HG02798 (cell line): ENCODE data around the gene DNA2.
"Not testable (repeated sequence)": the region's sequence is repeated elsewhere in the genome, so short reads cannot be mapped to it uniquely, and the experiment has no call there.

ENCODE experiments used
- ATAC-seq: cut with Tn5 transposase; IDR thresholded peaks from one replicate; pipeline ENCODE4 v1.9.1; 2021; ENCODE audit warnings: mild to moderate bottlenecking; ENCODE audit not compliant: unreplicated experiment, poor library complexity

DNA2 gene

GRCh38 chr10:68471586-68472408, at the start of gene DNA2:
TSS of gene DNA2 (minus strand) at chr10:68471973. CDS start at chr10:68471864, 109 bp downstream.
- ATAC-seq = peak; percentile 96

DNA sequence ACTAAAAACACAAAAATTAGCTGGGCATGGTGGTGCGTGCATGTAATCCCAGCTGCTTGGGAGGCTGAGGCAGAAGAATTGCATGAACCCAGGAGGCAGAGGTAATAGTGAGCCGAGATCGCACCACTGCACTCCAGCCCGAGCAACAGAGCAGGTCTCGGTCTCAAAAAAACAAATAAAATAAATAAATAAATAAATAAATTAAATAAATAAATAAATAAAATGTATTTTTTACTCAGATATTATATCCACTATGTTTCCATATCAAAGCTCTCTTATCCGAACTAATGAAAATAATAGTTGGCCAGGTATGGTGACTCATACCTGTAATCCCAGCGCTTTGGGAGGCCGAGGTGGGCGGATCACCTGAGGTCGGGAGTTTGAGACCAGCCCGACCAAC, 46.8 kb upstream of the DNA2 start:
- not testable (repeated sequence) for ATAC-seq

- no peak for ATAC-seq
Observed at GRCh38 chr10:68517188-68517587, 45.4 kb upstream of the DNA2 start.

DNA sequence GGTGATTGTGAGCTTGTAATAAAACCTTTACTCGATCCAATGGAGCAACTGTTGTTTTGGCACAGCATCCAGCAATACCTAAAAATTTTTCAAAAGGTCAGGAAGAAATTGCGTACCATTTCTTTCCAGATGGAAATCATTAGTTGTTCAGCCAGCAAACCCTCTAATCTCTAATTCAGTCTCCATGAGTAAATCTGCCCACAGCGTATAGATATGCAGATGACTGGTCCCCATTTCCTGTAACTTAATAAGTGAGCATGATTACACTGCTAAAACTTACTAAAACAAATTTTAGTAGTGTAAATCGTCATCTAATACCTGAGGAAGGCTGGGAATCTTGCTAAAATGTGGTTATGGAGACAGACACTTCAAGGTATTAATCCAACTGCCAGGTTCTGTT, 45.0 kb upstream of the DNA2 start:
- no peak for ATAC-seq

GRCh38 chr10:68516216-68516615, 44.4 kb upstream of the DNA2 start:
- not testable (repeated sequence) for ATAC-seq

GRCh38 chr10:68508090-68508489, 36.3 kb upstream of the DNA2 start:
- ATAC-seq = no peak

DNA sequence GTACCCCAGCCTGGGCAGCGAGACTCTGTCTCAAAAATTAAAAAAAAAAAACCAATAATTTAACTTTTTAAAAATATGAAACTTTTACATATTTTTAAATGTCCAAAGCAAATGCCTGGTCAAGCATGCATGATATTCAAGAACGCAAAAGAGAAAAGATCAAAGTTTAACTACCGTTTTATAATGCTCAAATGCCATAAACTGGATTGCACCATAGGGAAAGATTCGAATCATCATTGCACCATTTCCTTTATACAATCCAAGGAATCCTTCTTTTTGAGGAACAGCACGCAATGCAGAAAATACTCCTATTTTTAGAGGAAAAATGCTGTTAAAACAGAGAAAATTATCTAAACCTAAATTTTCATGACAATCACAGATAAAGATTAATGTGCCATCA, 34.6 kb upstream of the DNA2 start:
- no peak for ATAC-seq

DNA sequence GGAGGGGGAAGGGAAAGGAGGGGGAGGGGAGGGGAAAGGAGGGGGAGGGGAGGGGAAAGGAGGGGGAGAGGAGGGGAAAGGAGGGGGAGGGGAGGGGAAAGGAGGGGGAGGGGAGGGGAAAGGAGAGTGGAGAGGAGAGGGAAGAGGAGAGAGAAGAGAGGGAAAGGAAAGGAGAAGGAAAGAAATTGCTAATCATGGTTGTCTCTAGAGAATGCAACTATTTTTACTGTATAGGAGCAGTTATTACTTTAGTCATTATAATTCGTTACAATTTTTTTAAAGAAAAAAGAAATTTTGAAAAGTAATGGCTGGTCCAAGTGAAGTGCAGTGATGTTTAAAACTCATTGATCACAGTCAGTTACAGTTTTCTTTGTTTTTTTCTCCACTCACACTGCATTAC, 31.1 kb upstream of the DNA2 start:
- no peak for ATAC-seq

- no peak for ATAC-seq
Observed at GRCh38 chr10:68501691-68502090, 29.9 kb upstream of the DNA2 start.

DNA sequence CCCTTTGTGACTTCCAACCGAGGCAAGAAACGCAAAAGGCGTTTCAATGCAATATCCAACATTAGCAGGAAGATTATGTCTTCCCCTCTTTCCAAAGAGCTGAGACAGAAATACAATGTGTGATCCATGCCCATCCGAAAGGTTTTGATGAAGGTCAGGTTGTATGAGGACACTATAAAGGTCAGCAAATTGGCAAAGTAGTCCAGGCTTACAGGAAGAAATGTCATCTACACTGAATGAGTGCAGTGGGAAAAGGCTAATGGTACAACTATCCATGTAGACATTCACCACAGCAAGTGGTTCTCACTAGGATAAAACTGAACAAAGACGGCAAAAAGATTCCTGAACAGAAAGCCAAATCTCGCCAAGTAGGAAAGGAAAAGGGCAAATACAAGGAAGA, 27.8 kb upstream of the DNA2 start:
- no peak for ATAC-seq

- ATAC-seq = no peak
Observed at GRCh38 chr10:68496072-68496471, 24.3 kb upstream of the DNA2 start.

DNA sequence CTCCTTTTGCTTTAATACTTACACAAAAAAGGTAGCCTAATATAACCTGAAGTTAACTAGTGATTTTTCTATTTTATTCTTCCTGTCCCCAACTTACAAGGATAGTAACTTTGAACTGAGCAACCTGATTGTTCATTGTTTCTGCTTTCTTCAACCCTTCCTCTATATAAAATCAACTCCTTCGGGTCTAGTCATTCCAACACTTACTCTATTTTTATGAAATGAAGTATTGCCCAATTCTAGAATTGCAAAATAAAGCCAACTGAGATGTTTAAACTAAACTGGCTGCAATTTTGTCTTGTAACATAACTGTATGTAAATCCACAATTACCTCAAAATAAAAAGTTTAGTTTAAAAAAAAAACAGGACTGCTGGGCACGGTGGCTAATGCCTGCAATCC, 20.3 kb upstream of the DNA2 start:
- ATAC-seq = no peak

GRCh38 chr10:68489919-68490318, 18.1 kb upstream of the DNA2 start:
- no peak for ATAC-seq

GRCh38 chr10:68474021-68474420, 2.2 kb upstream of the DNA2 start:
- ATAC-seq = no peak

DNA sequence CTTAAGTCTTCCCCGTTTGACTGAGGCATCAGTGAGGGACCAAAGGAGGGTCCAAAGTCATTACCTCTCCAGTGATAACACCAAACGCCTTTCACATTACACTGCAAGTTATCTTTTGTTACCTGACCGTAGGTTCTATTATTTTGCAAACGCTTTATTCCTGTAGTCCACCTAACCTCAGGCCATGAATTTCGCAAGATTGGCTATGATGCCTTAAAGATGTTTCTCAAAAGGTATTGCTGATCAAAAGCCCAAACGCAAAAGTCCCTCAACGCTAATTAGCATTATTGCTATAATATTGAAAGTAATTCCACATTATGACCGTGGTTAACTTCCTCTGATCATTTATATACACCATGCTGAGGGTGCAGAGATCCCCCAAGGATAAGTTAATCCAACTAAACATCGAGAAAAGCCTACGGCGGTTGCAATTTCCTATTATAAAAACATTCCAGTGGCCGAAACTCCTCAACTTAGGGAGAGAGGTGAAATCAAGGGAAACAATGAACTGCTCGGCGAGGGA, 649 bp downstream of the DNA2 start:
- ATAC-seq = no peak

DNA sequence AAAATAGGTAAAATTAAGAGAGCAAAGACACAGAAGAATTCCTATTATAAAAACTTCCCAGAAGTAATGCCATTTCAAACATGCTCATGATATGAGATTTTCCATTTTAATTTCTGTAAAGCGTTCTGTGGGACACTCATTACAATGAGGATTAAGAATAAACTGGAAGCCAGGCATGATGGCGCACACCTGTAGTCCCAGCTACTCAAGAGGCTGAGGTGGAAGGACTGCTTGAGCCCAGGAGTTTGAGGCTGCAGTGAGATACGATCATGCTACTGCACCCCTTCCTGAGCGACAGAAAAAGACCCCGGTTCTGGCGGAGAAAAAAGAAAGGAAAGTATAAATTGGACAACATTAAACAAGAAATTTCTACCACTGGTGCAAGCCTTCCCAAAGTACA, 1.5 kb downstream of the DNA2 start:
- no peak for ATAC-seq

DNA sequence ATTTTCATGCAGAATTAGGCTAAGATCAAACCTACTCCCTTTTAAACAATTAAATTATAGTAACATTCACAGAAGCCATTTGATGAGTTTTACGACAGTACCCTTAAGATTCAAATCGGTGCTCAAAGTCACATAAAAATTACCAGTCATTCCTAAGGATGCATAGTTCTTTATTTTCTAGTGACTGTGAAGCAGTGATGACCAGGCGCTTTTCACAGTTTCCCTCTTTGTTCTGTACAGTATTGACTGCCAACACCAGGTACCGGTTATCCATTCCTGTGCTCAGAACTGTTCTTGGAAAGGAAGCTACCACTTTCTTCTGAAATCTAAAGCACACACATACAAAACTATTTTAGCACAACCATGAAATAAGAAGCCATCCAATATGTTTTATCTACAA, 1.9 kb downstream of the DNA2 start:
- no peak for ATAC-seq

- ATAC-seq = not testable (repeated sequence)
Observed at GRCh38 chr10:68464729-68465128, 7.0 kb downstream of the DNA2 start.

DNA sequence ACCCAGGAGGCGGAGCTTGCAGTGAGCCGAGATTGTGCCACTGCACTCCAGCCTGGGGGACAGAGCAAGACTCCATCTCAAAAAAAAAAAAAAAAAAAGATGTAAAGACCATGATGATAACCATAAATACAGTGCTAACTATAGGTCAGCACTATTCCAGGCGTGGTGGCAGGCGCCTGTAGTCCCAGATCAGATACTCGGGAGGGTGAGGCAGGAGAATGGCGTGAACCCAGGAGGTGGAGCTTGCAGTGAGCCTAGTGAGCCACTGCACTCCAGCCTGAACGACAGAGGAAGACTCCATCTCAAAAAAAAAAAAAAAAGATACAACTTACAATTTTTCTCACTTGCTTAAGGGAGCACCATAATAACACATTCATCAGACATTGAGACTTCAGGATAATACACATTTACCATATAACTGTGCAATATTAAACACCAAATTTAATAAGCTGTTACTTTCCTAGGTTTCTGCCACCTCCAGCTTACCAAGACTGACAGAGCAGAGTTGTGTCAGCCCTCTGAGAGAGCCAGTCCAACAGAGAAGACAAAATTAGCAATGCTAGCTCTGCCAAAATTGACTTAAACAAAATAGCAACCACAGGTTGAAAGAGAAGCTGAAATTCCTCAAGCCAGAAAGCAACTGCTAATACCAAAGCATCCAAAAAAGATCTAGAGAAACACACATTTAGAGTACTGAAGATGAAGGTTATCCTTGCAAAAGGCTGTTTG, 8.2 kb downstream of the DNA2 start:
- no peak for ATAC-seq

GRCh38 chr10:68462536-68462935, 9.2 kb downstream of the DNA2 start:
- no peak for ATAC-seq

DNA sequence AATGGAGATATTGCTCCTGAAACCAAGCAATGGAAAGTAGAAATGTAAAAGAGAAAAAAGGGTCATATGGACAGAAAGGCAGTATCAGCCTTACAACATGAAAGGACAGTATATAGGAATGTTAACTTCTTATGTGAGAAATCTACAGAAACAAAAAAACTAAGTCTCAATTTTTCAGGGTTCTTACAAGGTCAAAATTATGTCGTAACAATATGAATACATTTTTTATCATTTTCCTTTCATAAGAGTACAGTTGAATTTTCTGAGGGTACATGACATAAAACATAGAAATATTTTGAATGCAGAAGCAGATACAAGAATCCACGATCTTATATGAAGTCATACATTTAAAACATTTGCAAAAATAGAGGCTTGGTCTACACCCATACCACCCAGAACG, 10.7 kb downstream of the DNA2 start:
- no peak for ATAC-seq
